NT2/D1 (cell line): ENCODE data around the gene SLC2A2.

Source experiments
- DNase-seq: peaks from one replicate; pipeline ENCODE4 v3.0.0-alpha.2; 2011; ENCODE audit warnings: low read depth, low spot score
- H3K27me3 ChIP-seq: 2 replicates; pipeline ENCODE4 v1.6.0; 2011; ENCODE audit warnings: mild to moderate bottlenecking; ENCODE audit not compliant: insufficient read length, insufficient read depth
- H3K36me3 ChIP-seq: 2 replicates; pipeline ENCODE4 v1.6.1; 2011; ENCODE audit warnings: mild to moderate bottlenecking, low read length, mixed read lengths; ENCODE audit not compliant: insufficient read depth, insufficient read length
- H3K4me1 ChIP-seq: 2 replicates; pipeline ENCODE4 v1.5.1; 2011; ENCODE audit not compliant: insufficient read depth, insufficient read length
- H3K4me3 ChIP-seq: 2 replicates; pipeline ENCODE4 v1.5.1; 2011; ENCODE audit warnings: low read depth; ENCODE audit not compliant: insufficient read length
- H3K9ac ChIP-seq: 2 replicates; pipeline ENCODE4 v1.6.0; 2011; ENCODE audit warnings: low read depth; ENCODE audit not compliant: insufficient read length
- H3K9me3 ChIP-seq: 2 replicates; pipeline ENCODE4 v1.5.1; 2011; ENCODE audit warnings: mild to moderate bottlenecking, low read length; ENCODE audit not compliant: insufficient read depth
- SUZ12 ChIP-seq: IDR thresholded peaks from 2 replicates; pipeline ENCODE4 v1.6.1; 2011; ENCODE audit not compliant: insufficient read length, insufficient read depth; ENCODE audit errors: extremely low read depth
- YY1 ChIP-seq: IDR thresholded peaks from 2 replicates; pipeline ENCODE4 v1.6.1; 2011; ENCODE audit not compliant: insufficient read length, insufficient read depth
- ZNF274 ChIP-seq: IDR thresholded peaks from 2 replicates; pipeline ENCODE4 v1.6.1; 2011; ENCODE audit warnings: mild to moderate bottlenecking, low read depth, low read length

SLC2A2 gene

GRCh38 chr3:170997961-170998913 is 28.3 kb downstream of the SLC2A2 start:
- H3K9me3 ChIP-seq, result no peaks in the 10 kb centered on the region
- no peak overlapping the region for H3K4me3 ChIP-seq
- TF ChIP-seq ZNF274, result no peak
- TF ChIP-seq SUZ12, result no peak
- TF ChIP-seq YY1, result no peak
- H3K9ac ChIP-seq, result no peak overlapping the region
- H3K4me1 ChIP-seq, result no peaks in the 10 kb centered on the region
- DNase-seq, result no peak
- H3K36me3 ChIP-seq, result no peaks in the 10 kb centered on the region
- no peaks in the 10 kb centered on the region for H3K27me3 ChIP-seq

DNA sequence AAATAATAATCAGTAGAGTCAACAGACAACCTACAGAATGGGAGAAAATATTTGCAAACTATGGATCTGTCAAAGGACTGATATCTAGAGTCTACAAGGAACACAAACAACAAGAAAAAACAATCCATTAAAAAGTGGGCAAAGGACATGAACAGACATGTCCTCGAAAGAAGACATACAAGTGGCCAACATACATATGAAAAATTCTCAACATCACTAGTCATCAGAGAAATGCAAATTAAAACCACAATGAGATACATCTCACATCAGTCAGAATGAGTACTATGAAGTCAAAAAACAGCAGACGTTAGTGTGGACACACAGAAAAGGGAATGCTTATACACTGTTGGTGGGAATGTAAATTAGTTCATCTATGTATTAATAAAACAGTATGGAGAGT is 33.7 kb downstream of the SLC2A2 start:
- Histone ChIP-seq H3K9me3 (no peaks in the 10 kb centered on the region), H3K4me1 (no peaks in the 10 kb centered on the region), H3K9ac (no peak overlapping the region), H3K36me3 (no peaks in the 10 kb centered on the region), H3K27me3 (no peaks in the 10 kb centered on the region), H3K4me3 (no peak overlapping the region)
- no peak for DNase-seq
- TF ChIP-seq YY1, result no peak
- no peak for TF ChIP-seq SUZ12
- TF ChIP-seq ZNF274, result no peak

- Histone ChIP-seq H3K9ac (no peak overlapping the region), H3K36me3 (no peaks in the 10 kb centered on the region), H3K4me3 (no peak overlapping the region), H3K27me3 (no peaks in the 10 kb centered on the region), H3K4me1 (no peaks in the 10 kb centered on the region), H3K9me3 (no peaks in the 10 kb centered on the region)
- TF ChIP-seq SUZ12 (no peak), YY1 (no peak), ZNF274 (no peak)
- DNase-seq, result no peak
Observed at GRCh38 chr3:170991664-170992063, 34.9 kb downstream of the SLC2A2 start.

DNA sequence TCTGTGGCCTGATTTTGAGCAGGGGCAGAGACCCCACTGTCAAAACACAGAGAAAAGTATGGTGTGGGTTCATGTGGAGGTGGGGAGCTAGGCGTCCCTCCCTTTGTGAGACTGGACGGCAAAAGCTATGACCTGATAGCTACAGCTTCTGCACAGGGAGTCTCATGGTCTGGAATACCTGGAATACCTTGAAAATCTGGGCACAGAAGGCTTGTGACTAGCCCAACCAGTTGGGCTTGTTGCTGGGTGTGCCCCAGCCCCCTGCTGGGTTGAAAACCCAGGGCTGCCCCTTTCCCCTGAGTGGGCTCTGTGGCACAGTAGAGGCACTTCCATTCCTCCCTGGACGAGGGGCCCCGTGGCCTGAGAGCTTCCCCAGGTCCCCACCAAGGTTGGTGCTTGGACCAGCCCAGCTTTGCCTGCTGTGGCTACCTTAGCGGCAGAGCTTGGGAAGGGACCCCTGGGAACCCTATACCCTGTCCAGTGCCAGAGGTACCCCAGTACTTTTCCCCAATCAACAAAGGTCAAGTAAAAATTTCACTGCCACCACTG is 37.3 kb downstream of the SLC2A2 start:
- Histone ChIP-seq H3K4me3 (no peak overlapping the region), H3K36me3 (no peaks in the 10 kb centered on the region), H3K4me1 (no peaks in the 10 kb centered on the region), H3K9ac (no peak overlapping the region), H3K9me3 (no peaks in the 10 kb centered on the region), H3K27me3 (no peaks in the 10 kb centered on the region)
- TF ChIP-seq ZNF274 (no peak), YY1 (no peak), SUZ12 (no peak)
- DNase-seq, result no peak

DNA sequence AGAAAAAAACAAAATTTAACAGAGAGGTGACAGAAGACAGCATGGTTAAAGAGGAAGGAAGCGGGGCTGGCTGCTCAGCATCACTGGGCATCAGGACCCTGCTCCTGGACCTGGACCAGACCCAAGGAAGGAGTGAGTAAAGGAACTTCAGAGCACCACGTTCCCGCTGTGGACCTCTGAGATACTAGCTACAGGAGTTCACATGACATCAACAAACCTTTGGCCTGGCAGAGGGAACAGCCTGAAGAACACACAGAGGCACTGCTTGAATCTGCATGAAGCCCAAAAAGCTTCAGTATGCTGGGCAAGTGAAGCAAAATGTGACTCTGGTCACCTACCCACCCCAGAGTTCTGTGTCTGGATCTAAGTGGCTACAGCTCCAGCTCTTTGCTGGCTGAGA is 38.1 kb downstream of the SLC2A2 start:
- no peak overlapping the region for H3K9ac ChIP-seq
- H3K9me3 ChIP-seq, result no peaks in the 10 kb centered on the region
- H3K4me3 ChIP-seq, result no peak overlapping the region
- TF ChIP-seq YY1, result no peak
- TF ChIP-seq ZNF274, result no peak
- no peak for TF ChIP-seq SUZ12
- no peak for DNase-seq
- no peaks in the 10 kb centered on the region for H3K27me3 ChIP-seq
- H3K36me3 ChIP-seq, result no peaks in the 10 kb centered on the region
- H3K4me1 ChIP-seq, result no peaks in the 10 kb centered on the region

GRCh38 chr3:170985304-170985703 is 41.2 kb downstream of the SLC2A2 start:
- no peaks in the 10 kb centered on the region for H3K4me1 ChIP-seq
- no peaks in the 10 kb centered on the region for H3K9me3 ChIP-seq
- H3K36me3 ChIP-seq, result no peaks in the 10 kb centered on the region
- no peak overlapping the region for H3K4me3 ChIP-seq
- H3K9ac ChIP-seq, result no peak overlapping the region
- no peaks in the 10 kb centered on the region for H3K27me3 ChIP-seq
- TF ChIP-seq SUZ12 (no peak), YY1 (no peak), ZNF274 (no peak)
- DNase-seq, result no peak

GRCh38 chr3:170982733-170983132 is 43.8 kb downstream of the SLC2A2 start:
- Histone ChIP-seq H3K4me1 (no peaks in the 10 kb centered on the region), H3K36me3 (no peaks in the 10 kb centered on the region), H3K9me3 (no peaks in the 10 kb centered on the region), H3K4me3 (no peak overlapping the region), H3K27me3 (no peaks in the 10 kb centered on the region), H3K9ac (no peak overlapping the region)
- no peak for TF ChIP-seq ZNF274
- no peak for TF ChIP-seq YY1
- no peak for TF ChIP-seq SUZ12
- no peak for DNase-seq
